GM10266 (cell line): ENCODE measurements around the gene IRAK3.

Source experiments
- DNase-seq: peaks from one replicate; pipeline ENCODE4 v3.0.0; 2012; ENCODE audit errors: extremely low spot score
- TF ChIP-seq, protein P1 (sequence below): IDR thresholded peaks from 2 replicates; pipeline ENCODE4 v1.5.1; 2012; ENCODE audit warnings: mild to moderate bottlenecking, low read depth; ENCODE audit not compliant: control insufficient read depth, insufficient read depth; ENCODE audit errors: missing control alignments

IRAK3 gene

DNA sequence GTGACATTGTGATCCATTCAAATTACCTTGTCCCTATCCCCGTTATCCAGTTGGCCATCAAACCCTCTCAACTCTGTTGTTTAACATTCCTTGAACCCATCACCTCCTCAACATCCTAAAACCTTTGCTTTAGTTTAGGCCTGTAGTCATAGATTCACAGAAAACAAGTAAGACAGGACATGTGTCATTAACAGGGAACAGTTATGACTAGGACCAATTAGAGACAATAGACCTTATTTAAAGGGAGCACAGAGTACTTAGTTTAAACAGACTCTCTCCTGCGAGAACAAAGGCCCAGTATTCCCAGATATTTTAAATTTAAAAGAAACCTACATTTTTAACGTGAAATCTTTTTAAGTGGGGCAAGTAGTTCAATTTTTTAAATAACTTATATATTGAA, 93.2 kb downstream of the IRAK3 start:
- TF ChIP-seq, protein P1, sequence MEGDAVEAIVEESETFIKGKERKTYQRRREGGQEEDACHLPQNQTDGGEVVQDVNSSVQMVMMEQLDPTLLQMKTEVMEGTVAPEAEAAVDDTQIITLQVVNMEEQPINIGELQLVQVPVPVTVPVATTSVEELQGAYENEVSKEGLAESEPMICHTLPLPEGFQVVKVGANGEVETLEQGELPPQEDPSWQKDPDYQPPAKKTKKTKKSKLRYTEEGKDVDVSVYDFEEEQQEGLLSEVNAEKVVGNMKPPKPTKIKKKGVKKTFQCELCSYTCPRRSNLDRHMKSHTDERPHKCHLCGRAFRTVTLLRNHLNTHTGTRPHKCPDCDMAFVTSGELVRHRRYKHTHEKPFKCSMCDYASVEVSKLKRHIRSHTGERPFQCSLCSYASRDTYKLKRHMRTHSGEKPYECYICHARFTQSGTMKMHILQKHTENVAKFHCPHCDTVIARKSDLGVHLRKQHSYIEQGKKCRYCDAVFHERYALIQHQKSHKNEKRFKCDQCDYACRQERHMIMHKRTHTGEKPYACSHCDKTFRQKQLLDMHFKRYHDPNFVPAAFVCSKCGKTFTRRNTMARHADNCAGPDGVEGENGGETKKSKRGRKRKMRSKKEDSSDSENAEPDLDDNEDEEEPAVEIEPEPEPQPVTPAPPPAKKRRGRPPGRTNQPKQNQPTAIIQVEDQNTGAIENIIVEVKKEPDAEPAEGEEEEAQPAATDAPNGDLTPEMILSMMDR, result no peak
- DNase-seq, result no peak

DNA sequence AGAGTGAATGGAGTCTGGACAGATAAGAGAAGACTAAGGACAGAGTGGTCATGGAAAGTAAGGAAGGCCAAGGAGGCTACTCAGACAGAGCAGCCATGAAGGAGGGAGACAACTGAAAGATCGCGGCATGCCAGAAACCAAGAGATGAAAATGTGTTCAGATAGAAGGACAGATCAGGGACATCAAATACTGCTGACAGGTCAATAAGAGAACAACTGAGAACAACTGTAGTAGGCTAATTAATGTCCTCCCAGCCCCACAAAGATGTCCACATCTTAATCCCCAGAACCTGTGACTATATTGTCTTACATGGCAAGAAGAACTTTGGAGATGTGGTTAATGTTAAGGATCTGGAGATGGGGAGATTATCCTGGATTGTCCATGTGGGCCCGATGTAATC, 98.3 kb downstream of the IRAK3 start:
- TF ChIP-seq, protein P1, result no peak
- no peak for DNase-seq

- TF ChIP-seq, protein P1, result no peak
- no peak for DNase-seq
Measured at GRCh38 chr12:66288121-66288520, 99.1 kb downstream of the IRAK3 start.

DNA sequence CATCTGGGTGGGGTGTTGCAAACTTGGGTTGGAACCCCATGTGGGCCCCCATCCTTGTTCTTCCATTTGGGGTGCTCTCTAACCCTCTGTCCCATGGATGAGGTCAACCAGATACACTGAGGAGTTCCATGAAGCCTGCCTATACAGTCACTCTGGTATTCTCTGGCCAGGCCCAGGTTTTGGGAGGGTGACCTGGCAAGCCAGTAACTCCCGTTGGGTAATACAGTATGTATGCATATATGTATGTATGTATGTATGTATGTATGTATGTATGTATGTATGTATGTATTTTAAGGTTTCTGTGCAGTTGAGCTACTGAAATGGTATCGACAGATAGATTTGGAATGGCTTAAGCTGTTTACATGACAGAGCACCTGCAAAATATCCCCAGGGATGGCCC, 100.5 kb downstream of the IRAK3 start:
- DNase-seq, result no peak
- TF ChIP-seq, protein P1, result no peak

DNA sequence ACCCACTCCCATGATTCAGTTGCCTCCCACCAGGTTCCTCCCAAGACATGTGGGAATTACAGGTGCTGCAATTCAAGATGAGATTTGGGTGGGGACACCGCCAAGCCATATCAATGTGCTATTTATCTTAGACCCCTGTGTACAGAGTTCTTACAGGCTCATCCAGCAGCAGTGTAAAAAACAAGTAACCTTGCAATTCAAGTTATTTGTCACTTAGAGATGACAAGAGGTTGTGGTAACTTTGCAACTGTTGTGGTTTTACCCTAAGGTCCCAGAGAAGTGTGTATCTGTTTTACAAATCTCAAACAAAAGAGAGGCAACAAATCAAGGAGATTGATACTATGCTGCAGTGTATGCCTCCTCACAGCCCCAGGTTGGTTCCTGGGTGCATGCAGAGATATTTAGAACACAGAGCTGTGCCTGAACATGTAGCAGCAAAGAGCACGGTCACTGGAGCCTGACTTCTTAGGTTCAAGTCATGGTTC, 101.7 kb downstream of the IRAK3 start:
- DNase-seq, result no peak
- TF ChIP-seq, protein P1, result no peak

DNA sequence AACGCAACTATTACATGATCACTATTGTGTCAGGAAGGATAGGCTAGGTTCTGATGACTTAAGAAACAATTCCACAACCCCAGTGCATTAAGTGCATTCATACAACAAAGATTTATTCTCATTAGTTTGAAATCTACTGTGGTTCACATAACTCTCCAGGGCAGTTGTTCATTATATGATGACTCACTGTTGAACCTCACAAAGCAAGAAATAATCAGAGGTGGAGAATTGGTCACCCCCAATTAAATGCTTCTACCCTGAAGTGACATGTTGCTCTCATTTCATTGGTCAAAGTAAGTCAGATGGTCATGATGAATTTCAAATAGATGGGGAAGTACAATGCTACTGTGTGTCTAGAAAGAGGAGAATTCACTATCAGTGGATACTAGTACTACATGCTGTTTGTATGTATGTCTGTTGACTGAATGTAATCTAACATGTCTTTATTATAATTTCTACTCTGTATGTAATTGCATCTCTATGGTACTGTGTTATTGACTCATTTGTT, 107.2 kb downstream of the IRAK3 start:
- TF ChIP-seq, protein P1, result no peak
- DNase-seq, result no peak

DNA sequence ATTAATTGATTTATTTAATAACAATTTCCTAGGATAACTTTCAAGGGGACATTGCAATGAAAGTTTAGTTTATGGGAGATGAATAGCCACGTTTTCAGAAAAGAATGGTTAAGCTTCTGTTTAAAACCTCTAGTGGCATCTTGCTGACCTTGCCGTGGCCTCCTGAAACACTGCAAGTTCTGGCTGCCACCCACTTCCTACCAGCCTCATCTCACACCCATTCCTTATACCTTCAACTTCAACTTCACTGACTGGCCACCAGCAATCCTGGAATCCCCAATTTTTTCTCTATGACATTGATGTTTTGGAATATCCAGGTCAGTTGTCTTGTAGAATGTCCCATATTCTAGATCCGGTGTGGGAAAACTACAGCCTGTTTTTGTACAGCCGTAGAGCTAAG, 108.1 kb downstream of the IRAK3 start:
- DNase-seq, result no peak
- TF ChIP-seq, protein P1, result no peak
